Medulla oblongata (tissue), 1 donor: Measurements from ENCODE around the gene BZW2.
A peak's percentile ranks its signal among the peaks of the same experiment; 100 is the strongest.

ENCODE experiments used
- DNase-seq: peaks from one replicate; pipeline ENCODE4 v3.0.0-alpha.2; 2015; ENCODE audit errors: extremely low spot score

The BZW2 gene

DNA sequence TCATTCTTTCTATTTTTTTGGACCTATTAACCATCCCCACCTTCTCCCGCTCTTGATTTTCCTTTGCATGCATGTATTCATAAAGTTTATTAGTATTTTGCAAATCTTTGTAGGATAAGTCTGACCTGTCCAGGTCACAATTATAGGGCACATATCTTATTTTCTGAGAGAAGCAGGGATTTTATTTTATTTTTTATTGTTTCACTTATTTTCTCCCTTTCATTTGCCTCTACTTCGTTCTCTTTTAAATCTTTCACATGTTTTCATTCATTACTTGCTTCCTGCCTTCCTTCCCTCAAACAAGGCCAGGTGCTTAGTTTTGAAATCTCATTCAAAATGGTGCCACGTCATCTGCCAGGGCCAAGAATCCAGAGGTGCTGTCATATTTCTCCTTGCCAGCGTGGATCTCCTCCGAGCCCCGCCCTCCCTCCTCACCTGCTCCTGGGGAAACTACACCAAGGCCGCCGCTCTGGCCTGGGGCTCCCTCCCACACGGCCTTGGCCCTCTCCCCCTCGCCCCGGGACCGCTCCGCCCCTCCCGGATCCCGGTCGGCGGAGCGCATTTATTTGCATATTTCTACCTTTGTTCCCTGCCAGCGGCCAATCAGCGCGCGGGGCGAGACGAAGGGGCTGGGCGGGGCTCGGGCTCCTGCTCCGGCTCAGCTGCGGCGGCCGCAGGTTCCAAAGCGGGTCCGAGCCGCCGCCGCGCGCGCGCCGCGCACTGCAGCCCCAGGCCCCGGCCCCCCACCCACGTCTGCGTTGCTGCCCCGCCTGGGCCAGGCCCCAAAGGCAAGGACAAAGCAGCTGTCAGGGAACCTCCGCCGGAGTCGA is 107.3 kb downstream of the BZW2 start, which contains the start of gene TSPAN13:
TSPAN13 (plus strand) TSS at position 654 of the 830 bp plus-strand sequence. CDS start 213 bp downstream, outside the sequence.
- peak; percentile 18 for DNase-seq

DNA sequence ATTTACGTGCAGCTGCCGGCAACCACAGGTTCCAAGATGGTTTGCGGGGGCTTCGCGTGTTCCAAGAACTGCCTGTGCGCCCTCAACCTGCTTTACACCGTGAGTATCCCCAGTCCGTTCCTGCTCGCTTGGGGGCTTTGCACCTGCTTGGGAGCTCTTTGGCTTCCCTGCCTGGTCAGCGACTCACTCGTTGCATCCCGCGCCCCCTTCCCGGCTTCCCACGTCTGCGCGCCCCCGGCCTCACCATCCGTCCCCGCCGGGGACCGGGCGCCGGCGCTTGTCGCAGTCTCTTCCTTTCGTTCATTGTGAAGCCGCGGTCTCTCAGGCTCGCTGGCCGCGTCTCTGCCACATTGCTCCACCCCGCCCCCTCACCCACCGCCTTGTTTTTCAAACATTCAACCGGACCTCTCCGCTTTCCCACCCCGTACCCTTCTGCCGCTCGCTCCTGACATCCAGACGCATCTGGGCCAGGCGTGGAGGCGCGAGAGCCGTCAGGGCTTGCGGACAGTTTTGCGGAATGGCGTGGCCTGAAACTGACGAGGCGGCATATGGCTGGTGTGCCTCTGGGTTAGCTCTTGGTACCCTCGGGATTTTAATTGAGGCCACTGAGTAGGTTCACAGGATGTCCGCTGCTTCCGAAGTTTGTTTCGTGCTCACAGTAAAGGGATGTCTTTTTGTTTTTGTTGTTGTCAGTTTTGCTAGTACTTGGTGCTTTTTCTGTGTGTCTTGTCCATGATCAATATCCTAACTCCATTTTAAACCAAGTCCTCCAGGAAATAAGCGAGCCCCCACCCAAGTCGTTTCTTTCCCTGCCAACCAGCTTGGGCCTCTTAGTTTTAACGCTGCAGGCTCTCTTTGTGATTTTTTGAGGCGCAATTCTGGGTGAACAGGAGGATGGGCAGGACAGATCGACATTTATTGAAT is 108.2 kb downstream of the BZW2 start:
- DNase-seq: no peak

DNA sequence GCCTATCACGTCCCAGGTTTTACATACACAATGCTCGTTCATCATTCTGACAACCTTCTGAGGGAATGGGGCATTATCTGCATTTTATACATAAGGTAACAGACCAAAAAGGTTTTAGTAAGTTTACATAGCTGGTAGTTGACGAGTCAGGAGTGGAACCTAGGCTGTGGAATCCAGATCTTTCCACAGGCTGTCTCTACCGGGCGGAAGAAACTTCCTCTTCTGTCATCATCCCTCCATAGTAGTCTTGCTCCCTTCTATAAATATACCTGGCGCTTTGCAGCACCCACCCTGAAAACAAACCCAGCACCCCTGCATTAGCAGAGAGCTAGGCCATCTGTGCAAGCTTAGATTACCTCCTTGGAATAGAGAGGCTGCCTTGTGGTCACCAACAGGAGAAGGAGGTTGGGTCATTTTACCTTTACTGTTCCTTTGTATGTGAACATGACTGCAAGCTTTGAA is 108.9 kb downstream of the BZW2 start:
- DNase-seq: no peak

DNA sequence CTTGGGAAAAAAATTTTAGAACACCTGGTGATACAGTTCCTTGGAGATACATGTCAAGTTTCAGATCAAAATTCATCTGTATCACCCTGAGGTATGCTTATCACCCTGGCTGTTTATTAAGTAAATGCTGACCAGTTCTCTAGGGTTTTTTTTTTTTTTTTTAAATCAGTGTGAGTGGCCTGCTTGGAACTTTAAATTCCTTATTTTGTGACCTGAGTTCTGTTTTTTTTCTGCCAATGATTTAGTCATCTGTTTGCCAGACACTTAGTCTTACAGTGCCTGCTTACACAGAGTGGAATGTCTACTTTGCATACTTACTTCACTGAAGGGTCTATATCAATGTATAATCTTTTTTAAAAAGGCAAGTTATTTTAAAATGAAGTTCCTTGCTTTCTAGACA is 109.4 kb downstream of the BZW2 start:
- DNase-seq: no peak
